ENCODE data around the gene SLC8A1. TPM values are rescaled to one million over a fixed set of nuclear protein-coding genes. Genes with fewer than 3 reads are reported as not detected.

SLC8A1 gene
- total RNA-seq, 1 donor from 2014 or later = 53.8 TPM

- no peaks in the 10 kb centered on the region for H3K4me1 ChIP-seq
- no peak overlapping the region for H3K4me3 ChIP-seq
- H3K27me3 ChIP-seq = no peaks in the 10 kb centered on the region
- H3K36me3 ChIP-seq = no peaks in the 10 kb centered on the region
- TF ChIP-seq, protein P1, sequence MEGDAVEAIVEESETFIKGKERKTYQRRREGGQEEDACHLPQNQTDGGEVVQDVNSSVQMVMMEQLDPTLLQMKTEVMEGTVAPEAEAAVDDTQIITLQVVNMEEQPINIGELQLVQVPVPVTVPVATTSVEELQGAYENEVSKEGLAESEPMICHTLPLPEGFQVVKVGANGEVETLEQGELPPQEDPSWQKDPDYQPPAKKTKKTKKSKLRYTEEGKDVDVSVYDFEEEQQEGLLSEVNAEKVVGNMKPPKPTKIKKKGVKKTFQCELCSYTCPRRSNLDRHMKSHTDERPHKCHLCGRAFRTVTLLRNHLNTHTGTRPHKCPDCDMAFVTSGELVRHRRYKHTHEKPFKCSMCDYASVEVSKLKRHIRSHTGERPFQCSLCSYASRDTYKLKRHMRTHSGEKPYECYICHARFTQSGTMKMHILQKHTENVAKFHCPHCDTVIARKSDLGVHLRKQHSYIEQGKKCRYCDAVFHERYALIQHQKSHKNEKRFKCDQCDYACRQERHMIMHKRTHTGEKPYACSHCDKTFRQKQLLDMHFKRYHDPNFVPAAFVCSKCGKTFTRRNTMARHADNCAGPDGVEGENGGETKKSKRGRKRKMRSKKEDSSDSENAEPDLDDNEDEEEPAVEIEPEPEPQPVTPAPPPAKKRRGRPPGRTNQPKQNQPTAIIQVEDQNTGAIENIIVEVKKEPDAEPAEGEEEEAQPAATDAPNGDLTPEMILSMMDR (IDR thresholded peaks at IDR 0.05) = no peak
- no peak for ATAC-seq
- no peak overlapping the region for H3K27ac ChIP-seq
- H3K9me3 ChIP-seq = no peaks in the 10 kb centered on the region
- DNase-seq = no peak
- intact Hi-C loops (cut with DNase I) = no loop called here
Measured at GRCh38 chr2:40210968-40211353, 240.9 kb downstream of the SLC8A1 start.

GRCh38 chr2:40210344-40210967 lies 241.4 kb downstream of the SLC8A1 start:
- Histone ChIP-seq H3K36me3 (no peaks in the 10 kb centered on the region), H3K4me3 (no peak overlapping the region), H3K27me3 (no peaks in the 10 kb centered on the region), H3K9me3 (no peaks in the 10 kb centered on the region), H3K4me1 (no peaks in the 10 kb centered on the region), H3K27ac (no peak overlapping the region)
- intact Hi-C loops (cut with DNase I) = no loop called here
- TF ChIP-seq, protein P1 (IDR thresholded peaks at IDR 0.05) = no peak
- ATAC-seq (no peak), DNase-seq (no peak)

GRCh38 chr2:40209761-40210160 lies 242.1 kb downstream of the SLC8A1 start:
- Histone ChIP-seq H3K36me3 (no peaks in the 10 kb centered on the region), H3K4me1 (no peaks in the 10 kb centered on the region), H3K27me3 (no peaks in the 10 kb centered on the region), H3K9me3 (no peaks in the 10 kb centered on the region), H3K4me3 (no peak overlapping the region), H3K27ac (no peak overlapping the region)
- no peak for DNase-seq
- intact Hi-C loops (cut with DNase I) = no loop called here
- TF ChIP-seq, protein P1 (IDR thresholded peaks at IDR 0.05) = no peak
- ATAC-seq = no peak

GRCh38 chr2:40208463-40208862 lies 243.4 kb downstream of the SLC8A1 start:
- DNase-seq (no peak), ATAC-seq (no peak)
- TF ChIP-seq, protein P1 (IDR thresholded peaks at IDR 0.05) = no peak
- intact Hi-C loops (cut with DNase I) = no loop called here
- Histone ChIP-seq H3K36me3 (no peaks in the 10 kb centered on the region), H3K4me1 (no peaks in the 10 kb centered on the region), H3K27me3 (no peaks in the 10 kb centered on the region), H3K27ac (no peak overlapping the region), H3K4me3 (no peak overlapping the region), H3K9me3 (no peaks in the 10 kb centered on the region)

GRCh38 chr2:40204268-40204667 lies 247.6 kb downstream of the SLC8A1 start:
- ATAC-seq = no peak

More at GRCh38 chr2:40204268-40204667, 247.6 kb downstream of the SLC8A1 start:
- Histone ChIP-seq H3K36me3 (no peaks in the 10 kb centered on the region), H3K27ac (no peak overlapping the region), H3K4me1 (no peaks in the 10 kb centered on the region), H3K27me3 (no peaks in the 10 kb centered on the region), H3K9me3 (no peaks in the 10 kb centered on the region), H3K4me3 (no peak overlapping the region)
- TF ChIP-seq, protein P1 (IDR thresholded peaks at IDR 0.05) = no peak
- intact Hi-C loops (cut with DNase I) = no loop called here
- DNase-seq = no peak
